HG03025 (cell line): ENCODE measurements around the gene ART1.
A peak's percentile ranks its signal among the peaks of the same experiment; 100 is the strongest.
"Not testable (repeated sequence)": the region's sequence is repeated elsewhere in the genome, so short reads cannot be mapped to it uniquely, and the experiment has no call there.

Experiments used
- ATAC-seq: cut with Tn5 transposase; IDR thresholded peaks from one replicate; pipeline ENCODE4 v1.9.1; 2021; ENCODE audit warnings: mild to moderate bottlenecking, moderate library complexity; ENCODE audit not compliant: unreplicated experiment, low FRiP score

The ART1 gene, protein sequence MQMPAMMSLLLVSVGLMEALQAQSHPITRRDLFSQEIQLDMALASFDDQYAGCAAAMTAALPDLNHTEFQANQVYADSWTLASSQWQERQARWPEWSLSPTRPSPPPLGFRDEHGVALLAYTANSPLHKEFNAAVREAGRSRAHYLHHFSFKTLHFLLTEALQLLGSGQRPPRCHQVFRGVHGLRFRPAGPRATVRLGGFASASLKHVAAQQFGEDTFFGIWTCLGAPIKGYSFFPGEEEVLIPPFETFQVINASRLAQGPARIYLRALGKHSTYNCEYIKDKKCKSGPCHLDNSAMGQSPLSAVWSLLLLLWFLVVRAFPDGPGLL

DNA sequence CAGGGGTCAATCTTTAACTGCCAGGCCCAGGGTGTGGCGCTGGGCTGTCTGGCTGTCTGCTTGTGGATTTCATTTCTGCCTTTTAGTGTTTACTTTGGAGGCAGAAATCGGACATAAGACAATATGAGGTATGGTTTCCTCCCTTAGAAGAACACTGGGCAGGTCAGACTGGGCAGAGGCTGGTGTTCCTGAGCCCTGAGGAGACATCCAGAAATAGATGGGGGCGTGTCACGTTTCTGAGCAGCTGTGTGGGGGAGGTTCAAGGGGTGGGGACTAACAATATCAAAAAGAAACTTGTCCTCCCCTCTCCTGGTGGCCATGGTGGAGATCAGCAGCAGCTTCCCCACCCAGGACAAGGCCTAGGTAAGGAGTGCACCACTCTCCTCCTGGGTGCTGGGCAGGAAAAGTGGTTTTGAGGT is at the start of gene ART1:
Gene ART1, plus strand, starts transcription at position 312 of the 419 bp plus-strand sequence. CDS start 14,086 bp downstream, outside the sequence.
- no peak for ATAC-seq

DNA sequence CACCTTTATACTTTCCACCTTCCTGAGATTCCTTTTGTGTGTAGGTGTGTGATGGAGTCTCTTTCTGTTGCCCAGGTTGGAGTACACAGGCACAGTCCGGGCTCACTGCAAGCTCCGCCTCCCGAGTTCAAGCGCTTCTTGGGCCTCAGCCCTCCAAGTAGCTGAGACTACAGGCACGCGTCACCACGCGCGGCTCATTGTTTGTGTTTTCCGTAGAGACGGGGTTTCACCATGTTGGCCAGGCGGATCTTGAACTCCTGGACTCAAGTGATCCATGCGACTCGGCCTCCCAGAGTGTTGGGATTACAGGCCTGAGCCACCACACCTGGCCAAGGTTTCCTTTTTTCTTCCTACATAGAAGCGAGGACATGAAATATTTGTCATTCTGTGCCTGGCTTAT is 47.2 kb upstream of the ART1 start:
- not testable (repeated sequence) for ATAC-seq

DNA sequence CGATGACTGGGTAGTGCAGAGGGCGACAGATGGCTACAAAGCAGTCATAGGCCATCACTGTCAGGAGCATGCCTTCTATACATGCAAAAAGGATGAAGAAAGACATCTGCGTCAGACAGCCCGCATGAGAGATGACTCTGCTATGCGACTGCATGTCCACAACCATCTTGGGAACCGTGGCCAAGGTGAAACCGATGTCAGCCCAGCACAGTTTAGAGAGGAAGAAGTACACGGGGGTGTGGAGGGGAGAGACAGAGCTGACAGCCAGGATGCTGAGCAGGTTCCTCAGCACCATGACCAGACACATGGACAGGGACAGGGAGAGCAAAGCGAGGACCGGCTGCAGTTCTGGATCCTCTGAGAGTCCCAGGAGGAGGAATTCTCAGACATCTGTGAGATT is 44.7 kb upstream of the ART1 start:
- not testable (repeated sequence) for ATAC-seq

DNA sequence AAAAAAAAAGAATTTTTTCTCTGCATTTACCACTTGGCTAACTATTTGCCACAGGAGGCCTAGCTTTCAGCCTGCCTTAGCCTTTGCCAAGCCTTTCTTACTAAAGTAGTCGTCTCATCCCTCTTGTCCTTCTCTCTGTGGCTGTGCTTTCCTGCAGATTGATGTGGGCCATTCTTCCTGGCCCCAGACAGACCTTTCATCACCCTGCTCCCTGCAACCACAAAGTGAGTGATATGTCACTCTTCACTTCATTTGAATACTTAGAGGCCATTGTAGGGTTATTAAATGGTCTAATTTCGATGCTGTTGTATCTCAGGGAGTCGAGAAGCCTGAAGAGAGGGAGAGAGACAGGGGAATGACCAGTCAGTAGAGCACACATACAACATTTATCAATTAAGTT is 40.8 kb upstream of the ART1 start:
- no peak for ATAC-seq

DNA sequence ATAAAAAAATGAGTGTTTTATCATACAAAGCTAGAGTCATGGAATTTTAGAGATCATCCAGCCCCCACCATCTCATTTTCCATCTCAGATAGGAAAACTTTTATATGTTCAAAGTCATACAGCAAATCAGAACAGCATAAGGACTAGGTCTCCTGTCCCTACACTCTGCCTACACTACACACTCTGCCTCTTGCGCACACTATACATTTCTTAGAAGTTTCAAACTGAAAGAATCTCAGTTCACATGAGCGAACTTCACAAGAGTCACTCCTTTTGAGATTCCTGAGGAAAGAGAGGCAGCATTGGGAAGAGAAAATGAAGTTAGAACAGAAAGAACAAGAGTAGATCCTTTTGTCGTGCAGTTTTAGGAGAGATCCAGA is 39.7 kb upstream of the ART1 start:
- no peak for ATAC-seq

DNA sequence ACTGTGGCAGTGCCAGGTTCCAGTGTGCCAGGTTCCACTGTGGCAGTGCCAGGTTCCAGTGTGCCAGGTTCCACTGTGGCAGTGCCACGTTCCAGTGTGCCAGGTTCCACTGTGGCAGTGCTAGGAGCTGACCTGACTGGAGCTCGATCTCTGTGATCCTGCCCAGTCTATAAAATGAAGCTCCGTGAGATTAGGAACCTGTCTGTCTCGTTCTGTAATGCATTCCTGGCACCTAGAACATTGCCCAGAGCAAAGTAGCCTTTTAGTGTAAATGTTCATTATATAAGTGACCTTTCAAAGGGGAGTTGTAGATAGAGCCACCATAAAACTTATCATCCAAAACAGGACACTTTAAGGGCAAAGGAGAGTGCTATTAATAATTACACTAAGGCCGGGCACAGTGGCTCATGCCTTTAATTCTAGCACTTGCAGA is 39.1 kb upstream of the ART1 start:
- ATAC-seq, result no peak

DNA sequence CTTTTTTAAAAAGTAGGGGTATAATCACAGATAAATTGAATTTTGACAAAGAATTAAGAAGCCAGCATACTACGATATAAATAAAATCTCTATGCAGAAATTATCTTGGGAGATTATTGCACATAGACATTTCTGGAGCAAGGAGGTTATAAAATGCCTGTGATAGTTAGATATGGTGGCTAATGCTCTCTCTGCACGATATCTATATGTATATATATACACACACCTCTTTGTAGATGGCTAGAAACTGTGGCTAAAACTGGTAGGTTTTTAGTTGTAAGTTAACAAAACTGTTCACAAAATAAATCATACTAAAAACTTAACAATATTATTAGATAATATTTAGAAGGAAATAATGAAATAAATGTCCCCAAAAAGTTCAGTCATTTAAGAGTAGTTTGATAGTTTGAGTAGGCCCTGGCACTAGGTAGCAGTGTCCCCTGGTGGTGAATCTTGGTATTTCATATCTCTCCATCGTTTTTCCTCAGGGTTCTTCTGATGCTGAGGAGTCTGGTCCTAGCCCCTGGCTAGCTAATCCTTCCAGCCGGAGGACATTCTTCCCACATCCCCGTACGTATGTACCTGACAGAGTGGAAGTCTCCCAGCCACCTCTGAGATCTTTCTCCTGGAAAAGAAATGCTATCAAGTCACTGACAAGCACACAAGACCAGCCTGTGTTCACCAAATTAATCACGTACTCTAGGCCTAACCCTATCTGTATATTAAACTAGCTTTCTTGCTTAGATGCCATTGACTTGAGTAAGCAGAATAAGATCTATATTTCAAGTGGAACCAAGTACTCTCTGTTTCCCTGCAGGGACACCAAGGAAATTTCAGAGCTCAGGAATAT is 35.3 kb upstream of the ART1 start:
- no peak for ATAC-seq

DNA sequence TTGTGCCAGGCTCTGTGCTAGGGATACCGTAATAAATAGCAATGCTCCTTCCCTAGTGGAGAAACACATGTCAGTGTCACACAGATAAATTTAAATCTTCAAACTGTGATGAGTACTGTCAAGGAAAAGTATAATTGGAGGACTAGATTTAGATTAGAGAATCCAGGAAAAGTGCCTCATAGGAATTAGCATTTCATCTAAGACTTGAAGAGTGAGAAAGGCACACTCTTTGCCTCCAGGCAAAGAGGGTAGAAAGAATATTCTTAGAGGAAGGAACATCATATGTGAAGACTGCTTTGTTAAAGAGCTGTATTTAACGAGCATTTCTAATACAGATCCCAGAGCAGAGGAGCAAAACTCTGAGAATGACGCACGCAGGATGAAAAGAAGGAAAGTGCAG is 34.1 kb upstream of the ART1 start:
- no peak for ATAC-seq

DNA sequence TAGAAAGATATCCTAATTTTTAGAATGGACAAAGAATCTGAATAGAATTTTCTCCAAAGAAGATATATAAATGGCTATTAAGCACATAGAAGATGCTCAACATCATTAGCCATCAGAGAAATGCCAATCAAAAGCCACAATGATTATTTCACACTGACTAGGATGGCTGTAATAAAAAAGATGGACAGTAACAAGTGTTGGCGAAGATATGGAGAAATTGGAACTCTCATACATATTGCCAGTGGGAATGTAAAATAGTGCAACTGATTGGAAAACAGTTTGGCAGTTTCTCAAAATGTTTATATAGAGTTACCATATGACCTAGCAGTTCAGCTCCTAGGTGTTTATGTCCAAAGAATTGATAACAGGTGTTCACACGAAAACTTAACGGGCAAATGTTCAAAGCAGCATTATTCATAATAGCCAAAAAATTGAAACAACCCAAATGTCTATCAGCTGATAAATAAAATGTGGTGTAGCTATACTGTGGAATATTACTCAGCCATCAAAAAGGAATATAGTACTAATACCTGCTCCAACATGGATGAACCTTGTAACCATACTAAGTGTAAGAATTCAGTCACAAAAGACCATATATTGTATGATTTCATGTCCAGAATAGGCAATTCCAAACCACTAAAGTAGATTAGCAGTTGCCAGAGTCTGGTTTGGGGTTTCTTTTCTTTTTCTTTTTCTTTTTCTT is 32.8 kb upstream of the ART1 start:
- no peak for ATAC-seq

DNA sequence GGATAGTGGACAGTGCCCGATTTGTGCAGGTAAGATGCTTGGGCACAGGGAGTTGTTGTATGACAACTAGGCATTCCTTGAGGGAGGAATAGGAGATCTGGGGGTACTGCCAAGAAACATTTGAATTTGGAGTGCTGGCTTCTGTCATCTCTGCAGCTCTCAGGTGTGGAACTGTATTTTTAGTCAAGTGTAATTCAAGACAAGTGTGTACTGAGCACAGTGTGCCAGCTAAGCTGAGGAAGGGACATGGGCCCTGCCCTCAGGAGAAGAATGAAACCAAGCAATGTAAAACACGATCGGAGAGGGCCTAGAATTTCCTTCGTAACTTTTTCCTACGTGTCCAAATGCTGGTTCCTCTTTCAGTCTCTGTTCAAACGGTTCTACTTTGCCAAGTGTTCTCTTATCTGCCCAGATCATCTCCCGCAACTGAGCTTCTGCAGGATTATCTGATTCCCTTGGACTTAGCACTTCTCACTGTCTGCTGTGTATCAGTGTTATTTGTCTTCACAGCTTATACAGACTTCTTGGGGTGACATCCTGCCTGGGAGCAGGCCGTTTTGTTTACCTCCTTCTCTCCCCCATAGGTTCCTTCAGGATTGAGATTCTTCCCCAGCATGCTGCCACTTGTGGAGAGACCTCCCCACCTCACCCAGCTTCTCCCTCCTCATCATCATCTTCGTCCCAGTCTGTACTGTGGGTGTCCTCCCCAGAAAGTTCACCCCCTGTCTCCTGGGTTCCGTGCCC is 30.8 kb upstream of the ART1 start:
- ATAC-seq, result no peak

DNA sequence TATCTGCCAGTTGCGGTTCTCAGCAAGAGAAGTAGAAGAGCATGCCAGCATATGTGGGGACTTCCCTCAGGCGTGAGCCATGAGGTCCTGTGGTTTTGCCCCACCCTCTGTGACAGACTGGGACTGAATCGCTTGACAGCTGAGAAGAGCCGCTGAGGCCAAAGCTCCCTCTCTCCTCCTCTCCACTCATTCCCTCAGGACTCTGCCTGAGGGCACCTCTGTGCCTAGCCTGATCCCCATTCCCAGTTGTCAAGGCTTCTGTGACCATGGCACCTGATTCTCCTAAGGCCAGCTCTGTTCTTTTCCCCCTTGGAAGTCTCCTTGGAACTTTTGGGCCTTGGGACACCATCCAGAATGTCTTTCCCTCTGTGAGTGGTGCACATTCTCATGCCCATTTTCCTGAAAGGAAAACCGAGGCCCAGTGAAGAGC is 30.2 kb upstream of the ART1 start:
- ATAC-seq, result peak; percentile 78

DNA sequence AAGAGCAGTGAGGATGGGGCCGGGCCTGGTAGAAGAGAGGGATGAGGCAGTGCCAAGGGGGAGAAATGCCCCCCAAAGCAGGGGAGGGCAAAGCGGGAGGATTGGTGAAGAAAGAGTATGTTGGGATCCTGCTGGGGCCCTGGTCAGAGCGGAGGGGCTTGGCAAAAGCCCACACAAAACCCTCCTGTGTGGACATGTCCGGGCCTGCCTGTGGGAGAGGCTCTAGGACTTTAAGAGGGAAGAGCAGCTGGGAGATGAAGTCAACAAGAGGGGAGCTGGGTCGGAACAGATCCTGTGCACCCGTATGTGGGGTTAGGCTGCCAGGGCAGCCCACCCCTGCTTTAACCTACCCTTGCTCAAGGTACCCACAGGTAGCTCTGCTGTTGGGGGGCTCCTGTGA is 28.9 kb upstream of the ART1 start:
- ATAC-seq, result no peak

DNA sequence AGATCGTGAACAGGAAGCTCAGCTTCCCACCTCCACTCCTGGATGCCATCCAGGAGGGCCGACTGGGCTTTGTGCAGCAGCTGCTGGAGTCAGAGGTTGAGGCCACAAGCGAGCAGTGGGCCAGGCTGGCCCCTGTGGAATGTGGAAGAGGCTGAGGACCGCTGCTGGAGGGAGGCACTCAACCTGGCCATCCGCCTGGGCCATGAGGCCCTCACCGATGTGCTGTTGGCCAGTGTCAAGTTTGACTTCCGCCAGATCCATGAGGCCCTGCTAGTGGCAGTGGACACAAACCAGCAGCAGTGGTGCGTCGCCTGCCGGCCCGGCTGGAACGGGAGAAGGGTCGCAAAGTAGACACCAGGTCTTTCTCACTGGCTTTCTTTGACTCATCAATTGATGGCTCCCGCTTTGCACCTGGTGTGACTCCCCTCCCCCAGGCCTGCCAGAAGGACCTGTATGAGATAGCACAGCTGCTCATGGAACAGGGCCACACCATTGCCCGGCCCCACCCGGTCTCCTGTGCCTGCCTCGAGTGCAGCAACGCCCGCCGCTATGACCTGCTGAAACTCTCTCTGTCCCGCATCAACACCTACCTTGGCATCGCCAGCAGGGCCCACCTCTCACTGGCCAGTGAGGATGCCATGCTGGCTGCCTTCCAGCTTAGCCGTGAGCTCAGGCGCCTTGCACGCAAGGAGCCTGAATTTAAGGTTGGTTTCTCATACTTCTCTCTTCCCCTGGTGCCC is 28.0 kb upstream of the ART1 start:
- ATAC-seq, result no peak

DNA sequence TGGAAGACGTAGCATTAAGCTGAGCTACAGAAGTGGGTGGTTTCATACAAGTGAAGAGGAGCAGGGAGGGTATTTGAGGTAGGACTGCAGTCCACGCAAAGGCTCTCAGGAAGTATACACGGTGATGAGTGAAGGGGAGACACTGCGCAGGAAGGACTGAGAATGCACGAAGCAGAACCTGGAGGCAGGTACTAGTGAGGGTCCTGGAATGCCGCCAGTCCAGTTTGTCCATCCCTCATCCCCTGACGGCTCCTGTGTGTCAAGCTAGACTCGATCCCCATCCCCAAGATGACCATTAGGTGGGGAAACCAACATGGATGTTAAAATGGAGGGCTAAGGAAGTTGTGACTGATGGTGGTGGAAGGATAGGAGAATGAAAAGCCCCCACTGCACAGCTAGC is 26.9 kb upstream of the ART1 start:
- ATAC-seq, result no peak

DNA sequence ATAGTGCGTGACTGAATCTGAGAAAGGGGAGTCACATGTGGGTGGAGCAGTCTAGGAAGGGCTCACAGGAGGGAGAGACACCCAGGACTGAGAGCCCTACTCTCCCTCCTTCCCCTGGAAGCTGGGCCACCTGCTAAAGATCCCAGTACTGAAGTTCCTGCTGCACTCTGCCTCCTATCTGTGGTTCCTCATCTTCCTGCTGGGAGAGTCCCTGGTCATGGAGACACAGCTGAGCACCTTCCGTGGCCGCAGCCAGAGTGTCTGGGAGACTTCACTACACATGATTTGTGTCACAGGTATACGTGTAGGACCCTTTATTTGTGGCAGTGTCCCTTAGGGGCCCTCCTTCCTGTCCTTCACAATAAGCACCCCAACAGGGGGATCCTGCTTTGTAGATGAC is 22.4 kb upstream of the ART1 start:
- ATAC-seq, result no peak

DNA sequence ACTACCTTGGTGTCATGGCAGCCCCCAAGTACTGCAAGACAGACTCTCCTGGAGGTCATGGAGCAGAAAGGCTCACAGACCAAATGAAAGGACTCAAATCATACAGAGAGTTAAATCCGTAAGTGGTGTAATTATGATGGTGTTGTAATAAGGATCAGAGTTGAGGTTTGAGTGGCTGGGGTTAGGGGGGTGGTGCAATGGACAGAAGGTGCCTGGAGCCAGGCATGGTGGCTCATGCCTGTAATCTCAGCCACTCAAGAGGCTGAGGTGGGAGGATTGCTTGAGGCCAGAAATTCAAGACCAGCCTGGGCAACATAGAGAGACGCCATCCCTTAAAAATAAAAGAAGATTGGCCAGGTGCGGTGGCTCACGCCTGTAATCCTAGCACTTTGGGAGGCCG is 21.8 kb upstream of the ART1 start:
- no peak for ATAC-seq

DNA sequence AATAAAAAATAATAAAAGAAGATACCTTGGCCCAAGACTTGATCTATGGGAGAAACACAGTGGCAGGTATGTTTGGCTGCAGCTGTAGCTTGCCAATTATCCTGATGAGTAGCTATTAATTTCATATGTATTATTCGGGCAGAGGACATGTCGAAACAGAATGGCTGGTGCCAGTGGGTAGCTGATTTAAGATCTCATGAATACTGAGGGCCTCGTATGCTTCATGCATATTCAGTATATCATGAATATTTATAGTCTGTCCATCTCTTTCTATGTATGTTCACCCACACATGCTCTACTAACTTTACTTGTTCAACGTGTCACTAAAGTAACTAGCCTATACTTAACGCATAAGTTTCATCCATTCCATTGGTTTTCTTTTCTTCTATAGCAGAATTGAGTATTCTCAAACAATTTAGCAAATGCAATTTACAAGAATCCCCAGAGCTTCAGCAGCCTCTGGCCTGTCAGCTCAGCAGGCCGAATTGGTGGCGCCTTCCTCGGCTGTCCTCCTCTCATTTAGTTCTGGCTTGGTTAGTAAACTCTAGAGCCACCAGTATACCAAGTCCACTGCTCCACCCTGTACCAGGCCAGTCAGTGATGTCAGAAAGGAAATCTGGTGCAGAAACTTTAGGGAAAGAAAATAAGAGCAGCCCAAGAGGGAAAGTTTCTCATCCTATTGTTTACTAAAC is 21.0 kb upstream of the ART1 start:
- ATAC-seq, result no peak

DNA sequence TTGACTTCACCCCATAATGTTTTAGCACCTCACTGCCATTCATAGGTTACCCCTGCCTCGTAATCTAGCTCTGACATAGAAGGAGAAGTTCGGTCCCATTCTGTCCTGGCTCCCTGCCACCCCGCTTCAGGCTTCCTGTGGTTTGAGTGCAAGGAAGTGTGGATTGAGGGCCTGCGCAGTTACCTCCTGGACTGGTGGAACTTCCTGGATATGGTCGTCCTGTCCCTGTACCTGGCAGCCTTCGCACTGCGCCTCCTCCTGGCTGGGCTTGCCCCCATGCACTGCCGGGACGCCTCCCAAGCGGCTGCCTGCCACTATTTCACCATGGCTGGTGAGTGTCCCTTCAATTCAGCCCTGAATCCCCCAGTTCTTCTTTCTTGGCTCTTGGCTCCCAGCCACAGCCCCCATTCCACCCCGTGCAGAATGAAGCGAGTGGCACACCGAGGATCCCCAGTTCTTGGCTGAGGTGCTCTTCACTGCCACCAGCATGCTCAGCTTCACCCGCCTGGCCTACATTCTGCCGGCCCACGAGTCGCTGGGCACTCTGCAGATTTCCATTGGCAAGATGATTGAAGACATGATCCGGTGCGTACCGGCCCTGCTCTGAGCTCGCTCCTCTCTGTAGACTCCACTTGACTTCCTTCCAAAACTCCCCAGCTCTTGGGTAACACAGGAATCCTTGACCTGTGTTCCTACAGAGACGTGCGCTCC is 18.5 kb upstream of the ART1 start:
- ATAC-seq, result no peak

DNA sequence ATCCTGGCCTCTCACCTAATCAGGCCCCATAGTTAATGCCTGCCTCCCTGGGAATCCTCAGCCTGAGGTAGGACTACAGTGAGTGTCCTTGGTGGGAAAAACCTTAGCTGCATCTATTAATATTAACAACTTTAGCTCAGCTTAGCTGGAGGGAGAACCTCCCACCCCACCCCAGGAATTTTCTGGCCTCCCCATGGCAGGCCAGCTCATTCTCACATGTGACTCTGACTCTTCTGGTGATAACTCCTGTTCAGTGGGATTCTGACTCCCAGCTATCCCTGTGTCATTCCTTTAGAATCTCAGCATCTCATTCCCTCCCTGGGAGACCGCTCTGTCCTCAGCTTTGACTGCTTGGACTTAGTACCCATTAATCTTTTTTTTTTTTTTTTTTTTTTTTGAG is 17.6 kb upstream of the ART1 start:
- no peak for ATAC-seq
